NCI-H1694 (cell line): Measurements from ENCODE around the gene TBC1D22A.
"Not testable (repeated sequence)": the region's sequence is repeated elsewhere in the genome, so short reads cannot be mapped to it uniquely, and the experiment has no call there.

Experiments
- DNase-seq: peaks from one replicate; lab custom pipeline; 2025; lab: John Stamatoyannopoulos, UW

The TBC1D22A gene

DNA sequence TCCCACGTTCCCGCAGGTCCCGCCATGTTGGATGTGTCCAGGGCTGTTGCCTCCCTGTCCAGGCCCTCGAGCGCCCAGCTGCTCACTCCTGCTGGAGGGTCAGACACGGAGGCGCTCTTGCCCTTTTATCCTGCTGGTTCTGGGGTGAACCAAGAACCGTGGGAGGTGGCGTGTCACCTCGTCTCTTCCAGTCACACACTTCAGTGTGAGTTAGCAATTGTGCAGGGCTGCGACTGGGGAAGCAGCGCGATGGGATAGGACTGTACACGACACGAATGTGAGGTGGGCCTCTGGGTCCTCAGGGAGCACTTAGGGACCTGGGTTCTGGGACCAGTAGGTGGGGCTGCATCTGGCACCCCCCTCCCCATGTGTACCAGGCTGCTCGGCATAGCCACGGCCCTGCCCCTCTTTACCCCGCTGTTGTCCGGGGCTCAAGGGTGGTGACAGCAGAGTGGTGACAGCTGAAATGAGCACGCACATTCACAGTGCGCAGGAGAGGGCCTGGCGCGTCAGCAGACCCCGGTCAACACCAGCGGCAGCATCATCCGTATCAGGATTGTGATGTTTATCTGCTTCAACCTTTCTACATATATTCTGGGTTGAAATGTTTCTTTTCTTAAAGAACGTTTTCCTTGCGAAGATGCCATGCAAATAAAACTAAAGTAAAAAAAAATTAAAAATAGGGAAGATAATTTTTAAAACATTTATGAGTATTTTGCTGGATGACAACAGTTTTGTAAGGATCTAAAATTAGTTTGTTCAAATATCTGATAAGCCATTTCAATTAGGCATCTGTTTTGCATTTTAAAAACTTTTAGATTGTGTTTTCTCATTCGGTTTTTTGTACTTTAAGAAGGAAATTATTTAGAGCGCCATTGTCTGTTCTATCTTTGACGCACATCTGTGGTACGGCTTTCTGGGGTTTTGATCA, 210.7 kb downstream of the TBC1D22A start:
- DNase-seq, result no peak

- DNase-seq, result no peak
These were observed 211.6 kb downstream of the TBC1D22A start for GRCh38 chr22:46974077-46974476.

- DNase-seq, result no peak
These were observed 212.5 kb downstream of the TBC1D22A start for GRCh38 chr22:46974631-46975585.

DNA sequence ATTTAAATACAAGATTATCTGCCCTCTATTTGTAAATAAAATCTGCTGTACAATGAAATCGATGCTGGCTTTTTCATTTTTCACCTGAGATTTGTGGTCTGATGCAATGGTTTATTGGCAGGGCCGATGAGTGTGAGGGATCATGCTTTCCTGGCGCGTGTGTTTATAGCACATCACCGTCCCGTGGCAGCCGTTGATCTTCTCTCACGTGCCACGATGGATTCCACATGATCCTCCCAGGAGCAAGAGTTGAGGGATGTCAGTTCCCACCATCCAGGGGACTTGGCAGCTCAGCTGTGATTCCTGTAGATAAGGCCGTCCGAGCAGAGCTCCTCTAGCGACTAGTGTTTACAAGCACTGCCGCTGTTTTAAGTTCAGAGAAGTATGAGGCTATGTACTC, 213.7 kb downstream of the TBC1D22A start:
- no peak for DNase-seq

- DNase-seq, result no peak
These were observed 214.1 kb downstream of the TBC1D22A start for GRCh38 chr22:46976598-46976997.

- DNase-seq, result no peak
These were observed 215.3 kb downstream of the TBC1D22A start for GRCh38 chr22:46977656-46978343.

DNA sequence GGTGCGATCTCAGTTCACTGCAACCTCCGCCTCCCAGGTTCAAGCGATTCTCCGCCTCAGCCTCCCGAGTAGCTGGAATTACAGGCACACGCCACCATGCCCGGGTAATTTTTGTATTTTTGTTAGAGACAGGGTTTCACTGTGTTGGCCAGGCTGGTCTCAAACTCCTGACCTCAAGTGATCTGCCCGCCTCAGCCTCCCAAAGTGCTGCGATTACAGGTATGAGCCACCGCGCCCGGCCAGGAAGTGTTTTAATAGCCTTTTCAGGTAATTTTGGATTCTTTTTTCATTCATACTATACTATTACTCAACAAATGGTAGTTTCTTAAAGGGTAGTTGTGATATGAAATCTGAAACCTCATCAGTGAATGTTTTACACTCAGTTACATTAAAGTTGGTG, 216.2 kb downstream of the TBC1D22A start:
- DNase-seq, result not testable (repeated sequence)

GRCh38 chr22:46979506-46979905, 217.1 kb downstream of the TBC1D22A start:
- DNase-seq, result no peak

GRCh38 chr22:46980392-46980791, 217.9 kb downstream of the TBC1D22A start:
- no peak for DNase-seq

GRCh38 chr22:46982635-46983034, 220.2 kb downstream of the TBC1D22A start:
- DNase-seq, result no peak

DNA sequence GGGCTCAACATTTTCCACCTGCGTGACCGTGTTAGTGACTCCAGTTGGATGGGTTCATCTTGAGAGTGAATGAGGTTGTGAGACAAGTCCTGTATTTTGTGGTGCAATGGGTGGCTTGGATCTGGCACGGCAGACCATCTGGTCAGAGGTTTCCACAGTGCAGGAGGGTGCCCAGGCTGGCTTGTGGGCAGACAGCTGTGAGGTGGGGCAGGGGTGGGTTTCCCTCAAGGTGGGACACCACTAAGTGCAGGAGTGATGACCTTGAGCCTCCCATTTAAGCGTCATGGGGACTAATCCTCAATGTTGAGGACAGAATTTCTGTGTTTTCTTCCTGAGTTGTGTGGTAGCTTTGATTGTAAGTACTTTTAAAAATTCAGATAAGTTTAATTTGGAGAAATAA, 220.6 kb downstream of the TBC1D22A start:
- no peak for DNase-seq

DNA sequence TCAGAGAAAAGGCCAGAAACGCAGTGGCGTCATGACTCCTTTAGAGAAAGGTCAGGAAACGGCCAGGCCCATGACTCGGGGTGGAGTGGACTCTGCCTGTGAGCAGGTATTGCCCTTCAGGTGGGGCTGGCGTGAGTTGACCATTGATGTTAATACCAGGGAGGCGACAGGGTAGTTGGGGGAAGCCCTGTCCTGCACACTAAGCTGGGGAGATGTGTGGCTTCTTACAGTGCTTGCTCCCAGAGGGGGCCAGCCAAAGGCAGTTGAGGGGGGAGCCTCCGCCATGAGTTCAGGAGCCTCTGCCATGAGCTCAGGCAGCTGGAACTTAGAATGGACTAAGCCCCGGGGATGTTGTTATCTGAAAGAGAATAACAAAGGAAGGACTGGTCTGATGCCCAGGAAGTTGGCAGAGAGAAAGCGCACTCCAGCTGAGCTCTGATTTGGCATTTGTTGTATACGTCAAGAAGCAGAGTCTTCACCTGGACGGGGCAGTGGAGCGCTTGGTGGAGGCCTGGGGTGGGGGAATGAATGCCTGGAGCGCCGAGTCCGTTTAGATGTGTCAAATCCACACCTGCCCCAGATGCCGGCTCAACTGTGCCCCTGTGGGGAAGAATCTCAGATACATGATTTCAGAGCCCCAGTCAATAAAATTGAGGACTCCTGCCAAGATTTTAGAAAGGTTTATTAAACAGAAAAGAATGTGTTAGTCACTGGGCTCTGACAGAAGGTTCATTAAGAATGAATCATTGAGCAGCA, 222.5 kb downstream of the TBC1D22A start:
- no peak for DNase-seq

GRCh38 chr22:46985507-46985882, 223.0 kb downstream of the TBC1D22A start:
- DNase-seq, result no peak

DNA sequence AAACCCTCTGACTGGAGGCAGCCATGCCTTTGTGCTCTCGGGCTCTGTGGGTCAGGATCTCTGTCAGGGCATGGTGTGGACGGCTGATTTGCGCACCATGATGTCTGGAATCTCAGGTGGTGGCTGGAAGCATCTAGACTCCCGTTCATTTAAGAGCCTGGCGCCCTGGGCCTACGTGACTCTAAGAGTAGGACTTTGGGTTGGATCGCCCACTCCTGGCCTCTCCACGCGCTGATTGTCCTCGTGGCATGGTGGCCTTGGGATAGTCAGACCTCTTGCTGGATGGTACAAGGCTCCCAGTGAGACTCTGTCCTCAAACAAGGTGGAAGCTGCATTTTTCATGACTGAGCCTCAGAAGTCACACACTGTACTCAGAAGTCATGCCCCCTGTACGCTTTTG, 224.3 kb downstream of the TBC1D22A start:
- no peak for DNase-seq

GRCh38 chr22:46990937-46991550, 228.6 kb downstream of the TBC1D22A start:
- DNase-seq, result no peak

- DNase-seq, result no peak
These were observed 229.2 kb downstream of the TBC1D22A start for GRCh38 chr22:46991666-46992065.

- DNase-seq, result no peak
These were observed 229.8 kb downstream of the TBC1D22A start for GRCh38 chr22:46992121-46992731.

DNA sequence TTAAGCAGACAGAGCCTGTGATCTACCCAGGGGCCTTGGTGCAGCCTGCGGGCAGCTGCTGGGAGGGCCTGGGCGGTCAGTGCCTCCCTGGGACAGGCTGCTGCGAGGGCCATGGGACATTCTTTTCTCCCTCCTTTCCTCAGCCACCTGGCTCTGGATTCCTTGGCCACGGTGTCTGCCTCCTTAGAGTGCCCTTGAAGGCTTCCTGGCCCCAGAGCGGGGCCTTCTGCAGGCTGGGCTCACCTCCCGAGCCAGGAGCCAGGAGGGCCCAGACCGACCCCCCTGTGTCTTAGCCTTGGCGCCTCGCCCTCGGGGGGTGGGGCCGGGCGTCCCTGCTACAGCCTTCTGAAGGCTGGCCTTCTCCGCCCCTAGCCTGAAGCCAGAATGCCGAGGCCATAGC, 231.2 kb downstream of the TBC1D22A start:
- no peak for DNase-seq

DNA sequence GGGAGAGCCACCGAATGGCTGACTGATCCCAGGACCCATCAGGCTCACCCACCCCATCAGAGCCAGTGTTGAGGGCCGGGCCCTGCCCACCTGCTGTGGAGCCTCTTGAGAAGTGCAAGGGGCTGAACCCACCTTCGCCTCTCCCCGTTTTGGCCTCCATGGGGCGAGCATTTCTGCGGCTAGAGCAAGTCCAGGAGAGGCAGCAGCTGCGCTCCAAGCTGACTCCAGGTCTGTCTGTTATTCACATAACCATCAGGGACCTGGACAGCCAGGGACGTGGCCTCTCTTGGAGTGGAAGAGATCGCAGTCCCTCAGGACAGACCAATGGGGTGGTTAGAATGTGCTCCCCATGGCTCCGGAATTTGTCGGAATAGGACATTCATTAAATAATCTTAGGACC, 231.8 kb downstream of the TBC1D22A start:
- DNase-seq, result no peak

- no peak for DNase-seq
These were observed 232.5 kb downstream of the TBC1D22A start for GRCh38 chr22:46994983-46995382.
